ENCODE measurements around the gene C1QL1. TPM values are rescaled to one million over a fixed set of nuclear protein-coding genes. Genes with fewer than 3 reads are reported as not detected.

C1QL1 gene
- total and polyA plus RNA-seq, 2 experiments from 2014 or later, result 12.8 to 54.9 TPM

GRCh38 chr17:44977814-44978550 lies 9.9 kb upstream of the C1QL1 start:
- Histone ChIP-seq H3K27me3 (peaks cover 29% of the 10 kb centered on the region), H4K20me1 (ENCODE audit: insufficient read depth, poor library complexity, severe bottlenecking) (no peaks in the 10 kb centered on the region), H3K9me3 (ENCODE audit: low read depth) (no peaks in the 10 kb centered on the region), H3K4me2 (no peak overlapping the region), H3K4me1 (ENCODE audit: insufficient read depth) (peaks cover 44% of the 10 kb centered on the region), H3K36me3 (replicated peaks; ENCODE audit: insufficient read depth, low read depth) (no peaks in the 10 kb centered on the region), H3K79me2 (no peaks in the 10 kb centered on the region), H3K4me3 (no peak overlapping the region), H3K27ac (peak overlapping the region; percentile 54), H2AFZ (no peak overlapping the region), H3K9me2 (replicated peaks; ENCODE audit: insufficient read depth) (no peaks in the 10 kb centered on the region)
- TF ChIP-seq EZH2 (IDR thresholded peaks at IDR 0.05; ENCODE audit: borderline replicate concordance) (no peak), EZH2phosphoT487 (IDR thresholded peaks at IDR 0.05; ENCODE audit: low read depth, severe bottlenecking, unreplicated experiment) (no peak)
- TF ChIP-seq, protein P1, sequence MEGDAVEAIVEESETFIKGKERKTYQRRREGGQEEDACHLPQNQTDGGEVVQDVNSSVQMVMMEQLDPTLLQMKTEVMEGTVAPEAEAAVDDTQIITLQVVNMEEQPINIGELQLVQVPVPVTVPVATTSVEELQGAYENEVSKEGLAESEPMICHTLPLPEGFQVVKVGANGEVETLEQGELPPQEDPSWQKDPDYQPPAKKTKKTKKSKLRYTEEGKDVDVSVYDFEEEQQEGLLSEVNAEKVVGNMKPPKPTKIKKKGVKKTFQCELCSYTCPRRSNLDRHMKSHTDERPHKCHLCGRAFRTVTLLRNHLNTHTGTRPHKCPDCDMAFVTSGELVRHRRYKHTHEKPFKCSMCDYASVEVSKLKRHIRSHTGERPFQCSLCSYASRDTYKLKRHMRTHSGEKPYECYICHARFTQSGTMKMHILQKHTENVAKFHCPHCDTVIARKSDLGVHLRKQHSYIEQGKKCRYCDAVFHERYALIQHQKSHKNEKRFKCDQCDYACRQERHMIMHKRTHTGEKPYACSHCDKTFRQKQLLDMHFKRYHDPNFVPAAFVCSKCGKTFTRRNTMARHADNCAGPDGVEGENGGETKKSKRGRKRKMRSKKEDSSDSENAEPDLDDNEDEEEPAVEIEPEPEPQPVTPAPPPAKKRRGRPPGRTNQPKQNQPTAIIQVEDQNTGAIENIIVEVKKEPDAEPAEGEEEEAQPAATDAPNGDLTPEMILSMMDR (IDR thresholded peaks at IDR 0.05; ENCODE audit: poor library complexity), result peak; percentile 4
- WGBS (ENCODE audit: low lambda C conversion rate, missing lambda C conversion rate), result 64% methylated on average over 7 of the region's 7 CpGs
- no peak for DNase-seq (ENCODE audit: low spot score)

GRCh38 chr17:44977065-44977464 lies 9.0 kb upstream of the C1QL1 start:
- DNase-seq (ENCODE audit: low spot score), result no peak
- Histone ChIP-seq H3K9me3 (ENCODE audit: low read depth) (no peaks in the 10 kb centered on the region), H3K9me2 (replicated peaks; ENCODE audit: insufficient read depth) (no peaks in the 10 kb centered on the region), H3K4me1 (ENCODE audit: insufficient read depth) (peaks cover 44% of the 10 kb centered on the region), H4K20me1 (ENCODE audit: insufficient read depth, poor library complexity, severe bottlenecking) (no peaks in the 10 kb centered on the region), H3K79me2 (no peaks in the 10 kb centered on the region), H3K4me2 (no peak overlapping the region), H3K27ac (no peak overlapping the region), H3K4me3 (no peak overlapping the region), H3K36me3 (replicated peaks; ENCODE audit: insufficient read depth, low read depth) (no peaks in the 10 kb centered on the region), H3K27me3 (peaks cover 32% of the 10 kb centered on the region), H2AFZ (no peak overlapping the region)
- 92% methylated on average over 3 of the region's 3 CpGs for WGBS (ENCODE audit: low lambda C conversion rate, missing lambda C conversion rate)
- TF ChIP-seq, protein P1 (IDR thresholded peaks at IDR 0.05; ENCODE audit: poor library complexity), result no peak
- TF ChIP-seq EZH2phosphoT487 (IDR thresholded peaks at IDR 0.05; ENCODE audit: low read depth, severe bottlenecking, unreplicated experiment) (no peak), EZH2 (IDR thresholded peaks at IDR 0.05; ENCODE audit: borderline replicate concordance) (no peak)

GRCh38 chr17:44976206-44976605 lies 8.1 kb upstream of the C1QL1 start:
- Histone ChIP-seq H3K27ac (no peak overlapping the region), H3K9me2 (replicated peaks; ENCODE audit: insufficient read depth) (no peaks in the 10 kb centered on the region), H3K4me1 (ENCODE audit: insufficient read depth) (peaks cover 37% of the 10 kb centered on the region), H4K20me1 (ENCODE audit: insufficient read depth, poor library complexity, severe bottlenecking) (no peaks in the 10 kb centered on the region), H3K36me3 (replicated peaks; ENCODE audit: insufficient read depth, low read depth) (no peaks in the 10 kb centered on the region), H3K79me2 (no peaks in the 10 kb centered on the region), H3K27me3 (peaks cover 41% of the 10 kb centered on the region), H3K4me3 (no peak overlapping the region), H3K9me3 (ENCODE audit: low read depth) (no peaks in the 10 kb centered on the region), H2AFZ (no peak overlapping the region), H3K4me2 (no peak overlapping the region)
- TF ChIP-seq, protein P1 (IDR thresholded peaks at IDR 0.05; ENCODE audit: poor library complexity), result no peak
- TF ChIP-seq EZH2 (IDR thresholded peaks at IDR 0.05; ENCODE audit: borderline replicate concordance), result no peak
- 70% methylated on average over 13 of the region's 13 CpGs for WGBS (ENCODE audit: low lambda C conversion rate, missing lambda C conversion rate)
- DNase-seq (ENCODE audit: low spot score), result no peak
